22Rv1 (cell line): Measurements from ENCODE around the gene KCNIP4.
"Not testable (repeated sequence)": the region's sequence is repeated elsewhere in the genome, so short reads cannot be mapped to it uniquely, and the experiment has no call there.

Source experiments
- ZFX ChIP-seq: fragments of 450-650 bp; IDR thresholded peaks from 2 replicates; pipeline ENCODE4 v1.6.1; 2017; ENCODE audit warnings: antibody characterized with exemption, borderline replicate concordance
- TF ChIP-seq, protein P1 (sequence below): fragments of 450-650 bp; IDR thresholded peaks from 2 replicates; pipeline ENCODE4 v1.5.1; 2017; ENCODE audit warnings: mild to moderate bottlenecking

DNA sequence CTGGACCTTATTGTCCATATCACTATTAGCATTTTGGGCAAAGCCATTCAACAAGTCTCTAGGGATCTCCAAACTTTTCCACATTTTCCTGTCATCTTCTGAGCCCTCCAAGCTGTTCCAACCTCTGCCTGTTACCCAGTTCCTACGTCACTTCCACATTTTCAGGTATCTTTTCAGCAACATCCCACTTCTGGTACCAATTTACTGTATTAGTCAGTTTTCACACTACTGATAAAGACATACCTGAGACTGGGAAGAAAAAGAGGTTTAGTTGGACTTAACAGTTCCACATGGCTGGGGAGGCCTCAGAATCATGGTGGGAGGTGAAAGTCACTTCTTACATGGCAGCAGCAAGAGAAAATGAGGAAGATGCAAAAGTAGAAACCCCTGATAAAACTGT, 1165.4 kb downstream of the KCNIP4 start:
- TF ChIP-seq, protein P1, sequence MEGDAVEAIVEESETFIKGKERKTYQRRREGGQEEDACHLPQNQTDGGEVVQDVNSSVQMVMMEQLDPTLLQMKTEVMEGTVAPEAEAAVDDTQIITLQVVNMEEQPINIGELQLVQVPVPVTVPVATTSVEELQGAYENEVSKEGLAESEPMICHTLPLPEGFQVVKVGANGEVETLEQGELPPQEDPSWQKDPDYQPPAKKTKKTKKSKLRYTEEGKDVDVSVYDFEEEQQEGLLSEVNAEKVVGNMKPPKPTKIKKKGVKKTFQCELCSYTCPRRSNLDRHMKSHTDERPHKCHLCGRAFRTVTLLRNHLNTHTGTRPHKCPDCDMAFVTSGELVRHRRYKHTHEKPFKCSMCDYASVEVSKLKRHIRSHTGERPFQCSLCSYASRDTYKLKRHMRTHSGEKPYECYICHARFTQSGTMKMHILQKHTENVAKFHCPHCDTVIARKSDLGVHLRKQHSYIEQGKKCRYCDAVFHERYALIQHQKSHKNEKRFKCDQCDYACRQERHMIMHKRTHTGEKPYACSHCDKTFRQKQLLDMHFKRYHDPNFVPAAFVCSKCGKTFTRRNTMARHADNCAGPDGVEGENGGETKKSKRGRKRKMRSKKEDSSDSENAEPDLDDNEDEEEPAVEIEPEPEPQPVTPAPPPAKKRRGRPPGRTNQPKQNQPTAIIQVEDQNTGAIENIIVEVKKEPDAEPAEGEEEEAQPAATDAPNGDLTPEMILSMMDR: not testable (repeated sequence)
- not testable (repeated sequence) for TF ChIP-seq ZFX
